HepG2 (cell line): Measurements from ENCODE around the gene TMEM255B. TPM values are rescaled to one million over a fixed set of nuclear protein-coding genes. Genes with fewer than 3 reads are reported as not detected.
A peak's percentile ranks its signal among the peaks of the same experiment; 100 is the strongest.

ENCODE experiments used
- LCORL ChIP-seq, 2 experiments: fragments of 450-650 bp in 1 of 2; sonication (generic) in 1 of 2; formaldehyde crosslinking in 1 of 2; IDR thresholded peaks; 2 replicates each; pipeline versions ENCODE4 v1.5.0 to v1.6.1; 2017 to 2020; ENCODE audit warnings: antibody characterized with exemption in 1 of 2, missing genetic modification reagents in 1 of 2
- MYC ChIP-seq: sonication (generic); formaldehyde crosslinking; IDR thresholded peaks from 2 replicates; pipeline ENCODE4 v1.9.0; 2021; ENCODE audit warnings: missing genetic modification reagents, borderline replicate concordance
- MYNN ChIP-seq: sonication (generic); formaldehyde crosslinking; IDR thresholded peaks from 2 replicates; pipeline ENCODE4 v1.4.0; 2020; ENCODE audit warnings: mild to moderate bottlenecking, low read depth, missing genetic modification reagents
- NR2C2 ChIP-seq: sonication (generic); formaldehyde crosslinking; IDR thresholded peaks from 2 replicates; pipeline ENCODE4 v1.4.0; 2020; ENCODE audit warnings: missing genetic modification reagents, mild to moderate bottlenecking, moderate library complexity, borderline replicate concordance
- POLR2AphosphoS2 ChIP-seq: IDR thresholded peaks from 2 replicates; pipeline ENCODE4 v1.6.1; 2011; ENCODE audit warnings: low read depth, low read length, improper control_type of control experiment
- SP5 ChIP-seq: IDR thresholded peaks from 2 replicates; pipeline ENCODE4 v1.6.1; 2016; ENCODE audit warnings: low read depth, borderline replicate concordance
- YEATS4 ChIP-seq: sonication (generic); formaldehyde crosslinking; IDR thresholded peaks from 2 replicates; pipeline ENCODE4 v1.4.0; 2020; ENCODE audit warnings: missing genetic modification reagents, borderline replicate concordance
- ZNF775 ChIP-seq: sonication (generic); formaldehyde crosslinking; IDR thresholded peaks from 2 replicates; pipeline ENCODE4 v1.4.0; 2020; ENCODE audit warnings: missing genetic modification reagents, mild to moderate bottlenecking, moderate library complexity, borderline replicate concordance
- polyA plus RNA-seq, 8 experiments: library from polyadenylated mRNA; depleted of rRNA in 3 of 8; stranded (reverse) in 7 of 8; unstranded in 1 of 8; fragments of >200 nt; fragmentation: Illumina TruSeq in 4 of 8; extraction: Trizol in 4 of 8; gene quantifications; 2 replicates each; pipeline versions ENCODE4 v1.2.1 to v1.2.3, GENCODE V29; 2011 to 2016; ENCODE audit warnings: low read depth in 4 of 8, missing spikeins in 1 of 8, mixed read lengths in 1 of 8; ENCODE audit not compliant: insufficient read depth in 1 of 8
- total RNA-seq, 5 experiments: library from RNA; depleted of rRNA; stranded (reverse); fragments of >200 nt; fragmentation: Illumina TruSeq; extraction: Trizol; gene quantifications; 2 replicates each; pipeline ENCODE4 v1.2.3, GENCODE V29; 2016; ENCODE audit warnings: low read depth in 1 of 5
- TF ChIP-seq, protein P1 (sequence below): sonication (generic); formaldehyde crosslinking; IDR thresholded peaks from 2 replicates; pipeline ENCODE4 v1.4.0; 2020; ENCODE audit warnings: mild to moderate bottlenecking, missing genetic modification reagents
- TF ChIP-seq, protein P2 (sequence below): sonication (generic); formaldehyde crosslinking; IDR thresholded peaks from 2 replicates; pipeline ENCODE4 v1.5.1; 2020; ENCODE audit warnings: mild to moderate bottlenecking, missing genetic modification reagents, moderate library complexity
- TF ChIP-seq, protein P3 (sequence below): sonication (generic); formaldehyde crosslinking; IDR thresholded peaks from 2 replicates; pipeline ENCODE4 v1.5.0; 2020; ENCODE audit warnings: mild to moderate bottlenecking, missing genetic modification reagents, moderate library complexity

TMEM255B gene
- total and polyA plus RNA-seq, 2 of the 13 experiments (the other 11 are each of a cell fraction or from before 2014, with no cell fraction given), result not detected

DNA sequence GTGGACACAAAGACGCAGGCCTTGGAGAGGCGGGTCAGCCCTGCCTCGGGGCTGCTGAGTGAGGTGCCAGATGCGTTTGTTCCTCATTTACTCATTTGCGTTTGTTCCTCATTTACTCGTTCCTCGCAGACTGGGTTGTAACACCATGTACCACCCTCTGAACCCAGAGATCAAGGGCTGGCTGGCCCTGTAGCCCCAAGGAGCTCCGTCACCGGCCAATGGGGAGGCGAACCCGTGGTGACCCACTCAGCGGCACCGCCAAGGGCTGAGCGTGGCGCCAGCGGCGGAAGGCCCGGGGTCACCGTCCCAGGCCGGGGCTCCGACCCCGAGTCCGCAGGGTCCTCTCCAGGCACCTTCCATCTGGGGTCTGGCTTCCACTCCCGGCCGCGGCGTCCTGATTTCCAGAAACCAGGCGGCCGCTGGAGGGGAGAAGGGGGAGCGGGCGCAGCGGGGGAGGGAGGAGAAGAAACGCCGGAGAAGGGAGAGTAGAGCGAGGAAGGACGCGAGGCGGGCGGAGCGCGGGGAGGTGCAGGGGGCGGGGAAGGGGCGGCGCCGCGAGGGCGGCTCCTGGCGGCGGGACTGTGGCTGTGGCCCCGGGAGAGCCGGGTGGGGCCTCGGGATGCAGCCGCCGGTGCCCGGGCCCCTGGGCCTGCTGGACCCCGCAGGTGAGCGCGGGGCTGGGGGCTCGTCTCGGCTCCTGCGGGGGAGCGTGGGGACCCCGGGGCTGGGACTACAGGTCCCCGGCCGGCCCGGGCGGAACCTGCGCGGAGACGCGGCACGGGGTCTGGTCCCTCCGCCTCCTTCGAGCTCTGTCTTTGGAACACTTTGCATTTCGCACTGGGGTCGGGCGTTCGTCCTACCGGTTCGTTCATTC lies at the start of gene TMEM255B (continued):
- TF ChIP-seq, protein P1, sequence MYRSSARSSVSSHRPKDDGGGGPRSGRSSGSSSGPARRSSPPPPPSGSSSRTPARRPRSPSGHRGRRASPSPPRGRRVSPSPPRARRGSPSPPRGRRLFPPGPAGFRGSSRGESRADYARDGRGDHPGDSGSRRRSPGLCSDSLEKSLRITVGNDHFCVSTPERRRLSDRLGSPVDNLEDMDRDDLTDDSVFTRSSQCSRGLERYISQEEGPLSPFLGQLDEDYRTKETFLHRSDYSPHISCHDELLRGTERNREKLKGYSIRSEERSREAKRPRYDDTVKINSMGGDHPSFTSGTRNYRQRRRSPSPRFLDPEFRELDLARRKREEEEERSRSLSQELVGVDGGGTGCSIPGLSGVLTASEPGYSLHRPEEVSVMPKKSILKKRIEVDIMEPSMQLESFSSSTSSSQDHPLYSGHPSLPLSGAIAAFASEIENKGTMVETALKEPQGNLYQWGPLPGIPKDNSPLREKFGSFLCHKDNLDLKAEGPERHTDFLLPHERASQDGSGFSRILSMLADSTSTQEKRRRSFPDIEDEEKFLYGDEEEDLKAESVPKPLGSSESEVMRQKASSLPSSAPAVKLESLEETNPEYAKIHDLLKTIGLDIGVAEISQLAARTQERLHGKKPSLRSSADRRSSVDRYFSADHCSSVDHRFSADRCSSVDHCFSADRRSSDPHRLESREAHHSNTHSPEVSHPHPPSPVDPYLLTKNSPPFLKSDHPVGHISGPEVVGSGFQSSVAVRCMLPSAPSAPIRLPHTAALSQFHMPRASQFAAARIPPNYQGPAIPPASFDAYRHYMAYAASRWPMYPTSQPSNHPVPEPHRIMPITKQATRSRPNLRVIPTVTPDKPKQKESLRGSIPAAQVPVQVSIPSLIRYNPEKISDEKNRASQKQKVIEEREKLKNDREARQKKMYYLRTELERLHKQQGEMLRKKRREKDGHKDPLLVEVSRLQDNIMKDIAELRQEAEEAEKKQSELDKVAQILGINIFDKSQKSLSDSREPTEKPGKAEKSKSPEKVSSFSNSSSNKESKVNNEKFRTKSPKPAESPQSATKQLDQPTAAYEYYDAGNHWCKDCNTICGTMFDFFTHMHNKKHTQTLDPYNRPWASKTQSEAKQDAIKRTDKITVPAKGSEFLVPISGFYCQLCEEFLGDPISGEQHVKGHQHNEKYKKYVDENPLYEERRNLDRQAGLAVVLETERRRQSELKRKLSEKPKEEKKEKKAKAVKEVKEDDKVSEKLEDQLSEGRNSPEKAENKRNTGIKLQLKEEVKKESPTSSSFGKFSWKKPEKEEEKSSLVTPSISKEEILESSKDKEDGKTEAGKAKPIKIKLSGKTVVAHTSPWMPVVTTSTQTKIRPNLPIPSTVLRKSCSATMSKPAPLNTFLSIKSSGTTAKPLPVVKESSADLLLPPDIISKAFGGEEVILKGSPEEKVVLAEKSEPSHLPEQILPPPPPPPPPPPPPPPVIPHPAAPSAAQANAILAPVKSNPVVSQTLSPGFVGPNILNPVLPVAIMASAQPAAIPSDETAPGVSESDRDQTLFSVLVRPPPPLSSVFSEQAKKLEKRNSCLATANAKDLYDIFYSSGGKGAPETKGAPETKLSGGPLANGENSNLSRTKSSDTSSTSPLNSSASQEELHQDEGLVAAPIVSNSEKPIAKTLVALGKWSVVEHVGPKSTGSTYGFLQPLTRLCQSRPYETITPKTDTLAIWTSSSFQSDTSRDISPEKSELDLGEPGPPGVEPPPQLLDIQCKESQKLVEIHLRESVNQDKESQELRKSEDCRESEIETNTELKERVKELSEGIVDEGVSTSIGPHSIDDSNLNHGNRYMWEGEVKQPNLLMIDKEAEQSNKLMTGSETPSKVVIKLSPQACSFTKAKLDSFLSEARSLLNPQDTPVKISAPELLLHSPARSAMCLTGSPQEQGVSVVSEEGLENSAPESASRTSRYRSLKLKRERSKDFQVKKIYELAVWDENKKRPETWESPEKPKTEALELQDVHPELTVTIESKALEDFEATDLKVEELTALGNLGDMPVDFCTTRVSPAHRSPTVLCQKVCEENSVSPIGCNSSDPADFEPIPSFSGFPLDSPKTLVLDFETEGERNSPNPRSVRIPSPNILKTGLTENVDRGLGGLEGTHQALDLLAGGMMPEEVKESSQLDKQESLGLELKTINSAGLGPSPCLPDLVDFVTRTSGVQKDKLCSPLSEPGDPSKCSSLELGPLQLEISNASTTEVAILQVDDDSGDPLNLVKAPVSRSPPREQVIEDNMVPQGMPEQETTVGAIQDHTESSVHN (CRISPR knock-in tag), result 0 out of 2 replicates have a peak, but pooled peaks have one; percentile 32
- TF ChIP-seq ZNF775, result no peak
- peak; percentile 77 for TF ChIP-seq SP5 (CRISPR knock-in tag)
- no peak for TF ChIP-seq POLR2AphosphoS2
- TF ChIP-seq LCORL (IDR thresholded peaks at IDR 0.05), result no peak
- no peak for TF ChIP-seq LCORL (CRISPR knock-in tag; IDR thresholded peaks at IDR 0.05)
- peak; percentile 8; the same call in 1 of the 2 replicates for TF ChIP-seq MYC (CRISPR knock-in tag)
- peak; percentile 27; the same call in 1 of the 2 replicates for TF ChIP-seq NR2C2 (CRISPR knock-in tag)
- 0 out of 2 replicates have a peak, but pooled peaks have one; percentile 45 for TF ChIP-seq YEATS4
- TF ChIP-seq, protein P2, sequence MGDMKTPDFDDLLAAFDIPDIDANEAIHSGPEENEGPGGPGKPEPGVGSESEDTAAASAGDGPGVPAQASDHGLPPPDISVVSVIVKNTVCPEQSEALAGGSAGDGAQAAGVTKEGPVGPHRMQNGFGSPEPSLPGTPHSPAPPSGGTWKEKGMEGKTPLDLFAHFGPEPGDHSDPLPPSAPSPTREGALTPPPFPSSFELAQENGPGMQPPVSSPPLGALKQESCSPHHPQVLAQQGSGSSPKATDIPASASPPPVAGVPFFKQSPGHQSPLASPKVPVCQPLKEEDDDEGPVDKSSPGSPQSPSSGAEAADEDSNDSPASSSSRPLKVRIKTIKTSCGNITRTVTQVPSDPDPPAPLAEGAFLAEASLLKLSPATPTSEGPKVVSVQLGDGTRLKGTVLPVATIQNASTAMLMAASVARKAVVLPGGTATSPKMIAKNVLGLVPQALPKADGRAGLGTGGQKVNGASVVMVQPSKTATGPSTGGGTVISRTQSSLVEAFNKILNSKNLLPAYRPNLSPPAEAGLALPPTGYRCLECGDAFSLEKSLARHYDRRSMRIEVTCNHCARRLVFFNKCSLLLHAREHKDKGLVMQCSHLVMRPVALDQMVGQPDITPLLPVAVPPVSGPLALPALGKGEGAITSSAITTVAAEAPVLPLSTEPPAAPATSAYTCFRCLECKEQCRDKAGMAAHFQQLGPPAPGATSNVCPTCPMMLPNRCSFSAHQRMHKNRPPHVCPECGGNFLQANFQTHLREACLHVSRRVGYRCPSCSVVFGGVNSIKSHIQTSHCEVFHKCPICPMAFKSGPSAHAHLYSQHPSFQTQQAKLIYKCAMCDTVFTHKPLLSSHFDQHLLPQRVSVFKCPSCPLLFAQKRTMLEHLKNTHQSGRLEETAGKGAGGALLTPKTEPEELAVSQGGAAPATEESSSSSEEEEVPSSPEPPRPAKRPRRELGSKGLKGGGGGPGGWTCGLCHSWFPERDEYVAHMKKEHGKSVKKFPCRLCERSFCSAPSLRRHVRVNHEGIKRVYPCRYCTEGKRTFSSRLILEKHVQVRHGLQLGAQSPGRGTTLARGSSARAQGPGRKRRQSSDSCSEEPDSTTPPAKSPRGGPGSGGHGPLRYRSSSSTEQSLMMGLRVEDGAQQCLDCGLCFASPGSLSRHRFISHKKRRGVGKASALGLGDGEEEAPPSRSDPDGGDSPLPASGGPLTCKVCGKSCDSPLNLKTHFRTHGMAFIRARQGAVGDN, result peak; percentile 53; the same call in 1 of the 2 replicates
- TF ChIP-seq, protein P3, sequence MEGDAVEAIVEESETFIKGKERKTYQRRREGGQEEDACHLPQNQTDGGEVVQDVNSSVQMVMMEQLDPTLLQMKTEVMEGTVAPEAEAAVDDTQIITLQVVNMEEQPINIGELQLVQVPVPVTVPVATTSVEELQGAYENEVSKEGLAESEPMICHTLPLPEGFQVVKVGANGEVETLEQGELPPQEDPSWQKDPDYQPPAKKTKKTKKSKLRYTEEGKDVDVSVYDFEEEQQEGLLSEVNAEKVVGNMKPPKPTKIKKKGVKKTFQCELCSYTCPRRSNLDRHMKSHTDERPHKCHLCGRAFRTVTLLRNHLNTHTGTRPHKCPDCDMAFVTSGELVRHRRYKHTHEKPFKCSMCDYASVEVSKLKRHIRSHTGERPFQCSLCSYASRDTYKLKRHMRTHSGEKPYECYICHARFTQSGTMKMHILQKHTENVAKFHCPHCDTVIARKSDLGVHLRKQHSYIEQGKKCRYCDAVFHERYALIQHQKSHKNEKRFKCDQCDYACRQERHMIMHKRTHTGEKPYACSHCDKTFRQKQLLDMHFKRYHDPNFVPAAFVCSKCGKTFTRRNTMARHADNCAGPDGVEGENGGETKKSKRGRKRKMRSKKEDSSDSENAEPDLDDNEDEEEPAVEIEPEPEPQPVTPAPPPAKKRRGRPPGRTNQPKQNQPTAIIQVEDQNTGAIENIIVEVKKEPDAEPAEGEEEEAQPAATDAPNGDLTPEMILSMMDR, result peak; percentile 31; the same call in 1 of the 2 replicates
- TF ChIP-seq MYNN (CRISPR knock-in tag), result no peak
